ENCODE measurements around the gene PLD4.

GRCh38 chr14:104886690-104887622 lies 37.7 kb upstream of the PLD4 start:
- TF ChIP-seq CTCF (IDR thresholded peaks at IDR 0.05): no peak
- TF ChIP-seq POLR2A (IDR thresholded peaks at IDR 0.05): no peak
